K562 (cell line): Measurements from ENCODE around the gene NT5DC4. TPM values are rescaled to one million over a fixed set of nuclear protein-coding genes. Genes with fewer than 3 reads are reported as not detected.
A peak's percentile ranks its signal among the peaks of the same experiment; 100 is the strongest.

Source experiments
- ATAC-seq: fragments of 200-7000 bp; cut with Tn5 transposase; 3 replicates; pipeline ENCODE4 v1.9.1; 2020; ENCODE audit warnings: moderate library complexity
- BruUV-seq: library from RNA; stranded (reverse); fragments of 400-500 nt; replicated peaks from 2 replicates; lab custom pipeline; 2021; lab: Mats Ljungman, UMichigan
- CTCF ChIA-PET: fragments of 300-600 bp; formaldehyde crosslinking; extraction: SDS; loops from one replicate; lab custom pipeline; 2021; ENCODE audit warnings: low intra/inter-chr PET ratio; lab: Yijun Ruan, JAX
- POLR2A ChIA-PET: fragments of 300-600, 350-650 bp; sonication (Branson Sonifier 250); formaldehyde crosslinking; extraction: SDS; loops from one replicate; lab custom pipeline; 2021; ENCODE audit warnings: antibody characterized with exemption, inconsistent platforms; lab: Yijun Ruan, JAX
- DNase-seq, 4 experiments: peaks; one replicate each; pipeline versions ENCODE4 v3.0.0 to v3.0.0-alpha.2; 2011 to 2018; ENCODE audit warnings: low spot score in 3 of 4, mixed read lengths in 3 of 4; ENCODE audit errors: extremely low read depth in 1 of 4
- FAIRE-seq: peaks from 2 replicates; lab custom pipeline; 2011; peaks lifted over from hg19 to GRCh38; lab: Jason Lieb, UNC
- H2AFZ ChIP-seq: 2 replicates; pipeline ENCODE4 v1.6.0; 2011; ENCODE audit warnings: low read depth, low read length, control low read depth, inconsistent platforms
- H3K27ac ChIP-seq: fragments of 200-600 bp; 3 replicates; pipeline ENCODE4 v1.8.0; 2011; ENCODE audit warnings: low read depth, mild to moderate bottlenecking, control low read depth, inconsistent platforms, low read length, moderate library complexity, mixed read lengths; ENCODE audit errors: extremely low read depth
- H3K27me3 ChIP-seq, 2 experiments: fragments of 300-600 bp in 1 of 2; 2 replicates in 1 of 2; 3 replicates in 1 of 2; pipeline versions ENCODE4 v1.6.0 to v1.8.0; 2011; ENCODE audit warnings: inconsistent platforms in 2 of 2, low read length in 2 of 2, mild to moderate bottlenecking in 1 of 2, mixed read lengths in 1 of 2, moderate library complexity in 1 of 2; ENCODE audit not compliant: control insufficient read depth in 2 of 2, insufficient read depth in 2 of 2
- H3K36me3 ChIP-seq: fragments of 300-600 bp; 3 replicates; pipeline ENCODE4 v1.8.0; 2011; ENCODE audit warnings: mild to moderate bottlenecking, low read length, inconsistent platforms; ENCODE audit not compliant: control insufficient read depth, insufficient read depth
- H3K4me1 ChIP-seq, 2 experiments: fragments of 200-600 bp in 1 of 2; replicated peaks in 1 of 2; 2 replicates in 1 of 2; 3 replicates in 1 of 2; pipeline versions ENCODE4 v1.5.1 to v1.8.0; 2011; ENCODE audit warnings: inconsistent platforms in 2 of 2, low read length in 2 of 2, mild to moderate bottlenecking in 1 of 2, mixed read lengths in 1 of 2, moderate library complexity in 1 of 2; ENCODE audit not compliant: control insufficient read depth in 2 of 2, insufficient read depth in 2 of 2
- H3K4me2 ChIP-seq: 2 replicates; pipeline ENCODE4 v1.6.1; 2011; ENCODE audit warnings: low read length, control low read depth, inconsistent platforms, mixed read lengths; ENCODE audit not compliant: insufficient read depth
- H3K4me3 ChIP-seq: fragments of 200-600 bp; sonication (generic), shearing (Covaris generic); 2 replicates; pipeline ENCODE4 v1.5.1; 2016; ENCODE audit warnings: control low read depth, inconsistent platforms
- H3K79me2 ChIP-seq: fragments of 200-600 bp; 3 replicates; pipeline ENCODE4 v1.8.0; 2011; ENCODE audit warnings: low read length, inconsistent platforms; ENCODE audit not compliant: control insufficient read depth, insufficient read depth
- H3K9ac ChIP-seq, 2 experiments: 2 replicates each; pipeline versions ENCODE4 v1.6.0 to v1.6.1; 2011; ENCODE audit warnings: low read depth in 2 of 2, low read length in 2 of 2, control low read depth in 1 of 2, inconsistent platforms in 1 of 2, mild to moderate bottlenecking in 1 of 2, mixed read lengths in 1 of 2; ENCODE audit not compliant: insufficient read depth in 1 of 2
- H3K9me1 ChIP-seq: one replicate; pipeline ENCODE4 v1.6.0; 2011; ENCODE audit warnings: inconsistent platforms, mild to moderate bottlenecking, low read length, moderate library complexity; ENCODE audit not compliant: control insufficient read depth, insufficient read depth
- H3K9me3 ChIP-seq: replicated peaks from 2 replicates; pipeline ENCODE4 v1.5.1; 2011; ENCODE audit warnings: low read depth, low read length, inconsistent platforms; ENCODE audit not compliant: control insufficient read depth, insufficient read depth
- H4K20me1 ChIP-seq: replicated peaks from 2 replicates; pipeline ENCODE4 v1.6.1; 2011; ENCODE audit warnings: low read length, inconsistent platforms, mixed read lengths; ENCODE audit not compliant: control insufficient read depth, insufficient read depth
- C11orf30 ChIP-seq: fragments of 450-650 bp; IDR thresholded peaks from 2 replicates; pipeline ENCODE4 v1.6.1; 2016; ENCODE audit warnings: low read depth, mild to moderate bottlenecking
- HNRNPLL ChIP-seq: fragments of 200-400 bp; formaldehyde crosslinking; IDR thresholded peaks from 2 replicates; pipeline ENCODE4 v1.6.1; 2017; ENCODE audit warnings: low read length, low read depth, mild to moderate bottlenecking; ENCODE audit not compliant: poor library complexity, severe bottlenecking
- JUN ChIP-seq, 2 experiments: sonication (generic) in 1 of 2; formaldehyde crosslinking in 1 of 2; IDR thresholded peaks; 2 replicates each; pipeline versions ENCODE4 v1.6.1 to v1.8.0; 2012 to 2022; ENCODE audit warnings: borderline replicate concordance in 2 of 2, mild to moderate bottlenecking in 2 of 2, improper control_type of control experiment in 1 of 2, low read depth in 1 of 2, low read length in 1 of 2, missing genetic modification reagents in 1 of 2
- NFE2L1 ChIP-seq: fragments of 450-650 bp; IDR thresholded peaks from 2 replicates; pipeline ENCODE4 v1.6.1; 2016; ENCODE audit warnings: missing genetic modification characterization, low read depth, mild to moderate bottlenecking, missing compliant biosample characterization, moderate library complexity, borderline replicate concordance
- PPARD ChIP-seq: fragments of 250-450 bp; sonication (Bioruptor Pico); IDR thresholded peaks from 2 replicates; pipeline ENCODE4 v1.8.0; 2022; ENCODE audit warnings: inconsistent platforms, mild to moderate bottlenecking, moderate library complexity
- PTBP1 ChIP-seq: fragments of 200-400 bp; formaldehyde crosslinking; IDR thresholded peaks from 2 replicates; pipeline ENCODE4 v1.6.1; 2017; ENCODE audit warnings: low read depth, low read length
- ZNF197 ChIP-seq: fragments of 200-800 bp; sonication (Bioruptor generic); IDR thresholded peaks from 2 replicates; pipeline ENCODE4 v1.6.1; 2016; ENCODE audit warnings: low read depth, missing genetic modification characterization, missing compliant biosample characterization
- ZNF324 ChIP-seq: fragments of 250-450 bp; sonication (Bioruptor Pico); IDR thresholded peaks from 2 replicates; pipeline ENCODE4 v1.4.0; 2020; ENCODE audit warnings: mild to moderate bottlenecking
- WGBS: fragments of 100-300 bp; shearing (Covaris generic); methylation state at CpG from one replicate; pipeline ENCODE4 v1.1.6; 2016; ENCODE audit warnings: low coverage, mixed read lengths; ENCODE audit not compliant: insufficient coverage; ENCODE audit errors: missing lambda C conversion rate; 5-methylcytosine and 5-hydroxymethylcytosine counted together
- in situ Hi-C: fragments of 300-500 bp; cut with MboI; formaldehyde crosslinking; loops from 4 replicates; pipeline ENCODE4 v1.15.0; 2018; ENCODE audit warnings: inconsistent platforms, mixed read lengths
- intact Hi-C: fragments of 100-400 bp; cut with micrococcal nuclease; formaldehyde crosslinking; loops from 2 replicates; pipeline ENCODE4 v1.14.2; 2022
- polyA plus RNA-seq, 8 experiments: library from polyadenylated mRNA; depleted of rRNA in 4 of 8; stranded (reverse) in 5 of 8; unstranded in 3 of 8; fragments of >200 nt; fragmentation: Nextera tagmentation in 2 of 8; fragmentation: Illumina TruSeq in 1 of 8; extraction: Ambion mirVana in 2 of 8; extraction: Trizol in 1 of 8; gene quantifications; 2 replicates each; pipeline versions ENCODE4 v1.2.1 to v1.2.3, GENCODE V29; 2011 to 2014; ENCODE audit warnings: inconsistent platforms in 1 of 8, missing spikeins in 1 of 8
- total RNA-seq, 7 experiments: library from RNA; depleted of rRNA in 6 of 7; stranded (reverse); fragments of >200 nt in 6 of 7; fragmentation: Illumina TruSeq in 2 of 7; extraction: Trizol in 2 of 7; gene quantifications; 2 replicates each; pipeline versions ENCODE4 v1.2.1 to v1.2.3, GENCODE V29; 2011 to 2021; ENCODE audit warnings: low replicate concordance in 1 of 7
- TF ChIP-seq, protein P1 (sequence below): fragments of 250-450 bp; sonication (Bioruptor Pico); IDR thresholded peaks from 2 replicates; pipeline ENCODE4 v1.5.0; 2021; ENCODE audit warnings: mild to moderate bottlenecking, borderline replicate concordance
- TF ChIP-seq, protein P2 (sequence below): fragments of 200-400 bp; formaldehyde crosslinking; IDR thresholded peaks from 2 replicates; pipeline ENCODE4 v1.6.1; 2017; ENCODE audit warnings: mild to moderate bottlenecking, low read depth, low read length, moderate library complexity
- TF ChIP-seq, protein P3 (sequence below): sonication (generic); formaldehyde crosslinking; IDR thresholded peaks from 2 replicates; pipeline ENCODE4 v1.8.0; 2022; ENCODE audit warnings: mild to moderate bottlenecking, missing genetic modification reagents
- TF ChIP-seq, protein P4 (sequence below): sonication (generic); formaldehyde crosslinking; IDR thresholded peaks from 2 replicates; pipeline ENCODE4 v1.8.1; 2023; ENCODE audit warnings: mild to moderate bottlenecking, missing genetic modification reagents

NT5DC4 gene
- total and polyA plus RNA-seq, 9 of the 15 experiments (the other 6 are each of a cell fraction or from before 2014, with no cell fraction given): 0.44 to 6.9 (median 2.5) TPM

DNA sequence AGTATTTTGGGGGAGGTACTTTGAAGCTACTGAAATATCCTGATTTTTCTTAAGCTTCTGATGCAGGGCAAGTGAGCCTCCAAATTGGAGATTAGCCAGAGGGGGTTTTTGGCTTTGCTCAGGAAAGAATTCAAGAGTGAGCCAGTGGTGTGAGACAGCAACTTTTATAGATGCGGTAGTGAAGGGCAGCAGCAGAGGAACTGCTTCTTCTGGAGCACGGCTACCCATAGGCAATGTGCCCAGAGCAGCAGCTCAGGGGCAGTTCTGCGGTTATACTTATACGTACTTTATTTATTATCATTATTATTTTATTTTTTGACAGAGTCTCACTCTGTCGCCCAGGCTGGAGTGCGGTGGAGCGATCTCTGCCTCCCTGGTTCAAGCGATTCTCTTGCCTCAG lies 19.8 kb upstream of the NT5DC4 start:
- no peaks in the 10 kb centered on the region for H3K79me2 ChIP-seq
- no peaks in the 10 kb centered on the region for H3K9me3 ChIP-seq
- ChIA-PET POLR2A (interaction anchor here (1.1 to 1.6 kb wide), 2 partner anchors 18 to 34 kb away, joined by 3 to 5 read pairs; no protein-coding TSS in a partner anchor), CTCF (no interaction called here)
- intact Hi-C loops (no loop called here), in situ Hi-C loops (no loop called here)
- H3K27me3 ChIP-seq: no peaks in the 10 kb centered on the region
- H4K20me1 ChIP-seq: no peaks in the 10 kb centered on the region
- H3K4me1 ChIP-seq: peaks cover 7 to 38% of the 10 kb centered on the region in 2 experiments
- H3K27ac ChIP-seq: no peak overlapping the region
- WGBS: 64% methylated on average over 8 of the region's 8 CpGs
- H2AFZ ChIP-seq: peak overlapping the region; percentile 60
- no peak overlapping the region for H3K4me3 ChIP-seq
- peak in 1 of 4 experiments; percentile 47 for DNase-seq
- ATAC-seq: peak; percentile 55; the same call in 2 of the 3 replicates
- H3K9ac ChIP-seq: no peak overlapping the region
- no peaks in the 10 kb centered on the region for H3K9me1 ChIP-seq
- no peak for FAIRE-seq
- no peak overlapping the region for H3K4me2 ChIP-seq
- no TSS peak for BruUV-seq
- no peaks in the 10 kb centered on the region for H3K36me3 ChIP-seq
- TF ChIP-seq, protein P1, sequence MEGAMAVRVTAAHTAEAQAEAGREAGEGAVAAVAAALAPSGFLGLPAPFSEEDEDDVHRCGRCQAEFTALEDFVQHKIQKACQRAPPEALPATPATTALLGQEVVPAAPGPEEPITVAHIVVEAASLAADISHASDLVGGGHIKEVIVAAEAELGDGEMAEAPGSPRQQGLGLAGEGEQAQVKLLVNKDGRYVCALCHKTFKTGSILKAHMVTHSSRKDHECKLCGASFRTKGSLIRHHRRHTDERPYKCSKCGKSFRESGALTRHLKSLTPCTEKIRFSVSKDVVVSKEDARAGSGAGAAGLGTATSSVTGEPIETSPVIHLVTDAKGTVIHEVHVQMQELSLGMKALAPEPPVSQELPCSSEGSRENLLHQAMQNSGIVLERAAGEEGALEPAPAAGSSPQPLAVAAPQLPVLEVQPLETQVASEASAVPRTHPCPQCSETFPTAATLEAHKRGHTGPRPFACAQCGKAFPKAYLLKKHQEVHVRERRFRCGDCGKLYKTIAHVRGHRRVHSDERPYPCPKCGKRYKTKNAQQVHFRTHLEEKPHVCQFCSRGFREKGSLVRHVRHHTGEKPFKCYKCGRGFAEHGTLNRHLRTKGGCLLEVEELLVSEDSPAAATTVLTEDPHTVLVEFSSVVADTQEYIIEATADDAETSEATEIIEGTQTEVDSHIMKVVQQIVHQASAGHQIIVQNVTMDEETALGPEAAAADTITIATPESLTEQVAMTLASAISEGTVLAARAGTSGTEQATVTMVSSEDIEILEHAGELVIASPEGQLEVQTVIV (CRISPR knock-in tag): no peak
- TF ChIP-seq C11orf30 (peak; percentile 29; the same call in 1 of the 2 replicates), JUN (IDR thresholded peaks at IDR 0.05; ENCODE audit: borderline replicate concordance, low read depth, low read length) (no peak), JUN (CRISPR knock-in tag; IDR thresholded peaks at IDR 0.05; ENCODE audit: borderline replicate concordance) (no peak), PPARD (CRISPR knock-in tag) (no peak), PTBP1 (no peak), HNRNPLL (no peak), ZNF197 (no peak), ZNF324 (CRISPR knock-in tag) (no peak), NFE2L1 (tag) (no peak)
- TF ChIP-seq, protein P2, sequence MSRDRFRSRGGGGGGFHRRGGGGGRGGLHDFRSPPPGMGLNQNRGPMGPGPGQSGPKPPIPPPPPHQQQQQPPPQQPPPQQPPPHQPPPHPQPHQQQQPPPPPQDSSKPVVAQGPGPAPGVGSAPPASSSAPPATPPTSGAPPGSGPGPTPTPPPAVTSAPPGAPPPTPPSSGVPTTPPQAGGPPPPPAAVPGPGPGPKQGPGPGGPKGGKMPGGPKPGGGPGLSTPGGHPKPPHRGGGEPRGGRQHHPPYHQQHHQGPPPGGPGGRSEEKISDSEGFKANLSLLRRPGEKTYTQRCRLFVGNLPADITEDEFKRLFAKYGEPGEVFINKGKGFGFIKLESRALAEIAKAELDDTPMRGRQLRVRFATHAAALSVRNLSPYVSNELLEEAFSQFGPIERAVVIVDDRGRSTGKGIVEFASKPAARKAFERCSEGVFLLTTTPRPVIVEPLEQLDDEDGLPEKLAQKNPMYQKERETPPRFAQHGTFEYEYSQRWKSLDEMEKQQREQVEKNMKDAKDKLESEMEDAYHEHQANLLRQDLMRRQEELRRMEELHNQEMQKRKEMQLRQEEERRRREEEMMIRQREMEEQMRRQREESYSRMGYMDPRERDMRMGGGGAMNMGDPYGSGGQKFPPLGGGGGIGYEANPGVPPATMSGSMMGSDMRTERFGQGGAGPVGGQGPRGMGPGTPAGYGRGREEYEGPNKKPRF: no peak
- TF ChIP-seq, protein P3, sequence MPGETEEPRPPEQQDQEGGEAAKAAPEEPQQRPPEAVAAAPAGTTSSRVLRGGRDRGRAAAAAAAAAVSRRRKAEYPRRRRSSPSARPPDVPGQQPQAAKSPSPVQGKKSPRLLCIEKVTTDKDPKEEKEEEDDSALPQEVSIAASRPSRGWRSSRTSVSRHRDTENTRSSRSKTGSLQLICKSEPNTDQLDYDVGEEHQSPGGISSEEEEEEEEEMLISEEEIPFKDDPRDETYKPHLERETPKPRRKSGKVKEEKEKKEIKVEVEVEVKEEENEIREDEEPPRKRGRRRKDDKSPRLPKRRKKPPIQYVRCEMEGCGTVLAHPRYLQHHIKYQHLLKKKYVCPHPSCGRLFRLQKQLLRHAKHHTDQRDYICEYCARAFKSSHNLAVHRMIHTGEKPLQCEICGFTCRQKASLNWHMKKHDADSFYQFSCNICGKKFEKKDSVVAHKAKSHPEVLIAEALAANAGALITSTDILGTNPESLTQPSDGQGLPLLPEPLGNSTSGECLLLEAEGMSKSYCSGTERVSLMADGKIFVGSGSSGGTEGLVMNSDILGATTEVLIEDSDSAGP (CRISPR knock-in tag): no peak
- TF ChIP-seq, protein P4, sequence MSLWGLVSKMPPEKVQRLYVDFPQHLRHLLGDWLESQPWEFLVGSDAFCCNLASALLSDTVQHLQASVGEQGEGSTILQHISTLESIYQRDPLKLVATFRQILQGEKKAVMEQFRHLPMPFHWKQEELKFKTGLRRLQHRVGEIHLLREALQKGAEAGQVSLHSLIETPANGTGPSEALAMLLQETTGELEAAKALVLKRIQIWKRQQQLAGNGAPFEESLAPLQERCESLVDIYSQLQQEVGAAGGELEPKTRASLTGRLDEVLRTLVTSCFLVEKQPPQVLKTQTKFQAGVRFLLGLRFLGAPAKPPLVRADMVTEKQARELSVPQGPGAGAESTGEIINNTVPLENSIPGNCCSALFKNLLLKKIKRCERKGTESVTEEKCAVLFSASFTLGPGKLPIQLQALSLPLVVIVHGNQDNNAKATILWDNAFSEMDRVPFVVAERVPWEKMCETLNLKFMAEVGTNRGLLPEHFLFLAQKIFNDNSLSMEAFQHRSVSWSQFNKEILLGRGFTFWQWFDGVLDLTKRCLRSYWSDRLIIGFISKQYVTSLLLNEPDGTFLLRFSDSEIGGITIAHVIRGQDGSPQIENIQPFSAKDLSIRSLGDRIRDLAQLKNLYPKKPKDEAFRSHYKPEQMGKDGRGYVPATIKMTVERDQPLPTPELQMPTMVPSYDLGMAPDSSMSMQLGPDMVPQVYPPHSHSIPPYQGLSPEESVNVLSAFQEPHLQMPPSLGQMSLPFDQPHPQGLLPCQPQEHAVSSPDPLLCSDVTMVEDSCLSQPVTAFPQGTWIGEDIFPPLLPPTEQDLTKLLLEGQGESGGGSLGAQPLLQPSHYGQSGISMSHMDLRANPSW (CRISPR knock-in tag): no peak
